Neutrophil (primary cell): ENCODE measurements around the gene SLC15A3.
A peak's percentile ranks its signal among the peaks of the same experiment; 100 is the strongest.

Experiments used
- H3K27ac ChIP-seq: fragments of 200-600 bp; sonication (generic); 2 replicates; pipeline ENCODE4 v1.5.1; 2016; ENCODE audit warnings: mild to moderate bottlenecking, moderate library complexity
- H3K27me3 ChIP-seq: fragments of 200-600 bp; sonication (generic); 2 replicates; pipeline ENCODE4 v1.6.0; 2016; ENCODE audit warnings: mild to moderate bottlenecking
- H3K36me3 ChIP-seq: fragments of 200-600 bp; sonication (generic); 2 replicates; pipeline ENCODE4 v1.5.1; 2017
- H3K4me1 ChIP-seq, 2 experiments: fragments of 200-600 bp in 1 of 2; sonication (generic) in 1 of 2; 1 replicate in 1 of 2; 2 replicates in 1 of 2; pipeline versions ENCODE4 v1.5.1 to v1.6.1; 2013 to 2016; ENCODE audit warnings: low read depth in 1 of 2, low read length in 1 of 2, mild to moderate bottlenecking in 1 of 2, moderate library complexity in 1 of 2; ENCODE audit not compliant: control insufficient read depth in 1 of 2, insufficient read depth in 1 of 2
- H3K4me3 ChIP-seq, 2 experiments: fragments of 200-600 bp in 1 of 2; sonication (generic) in 1 of 2; 1 replicate in 1 of 2; 2 replicates in 1 of 2; pipeline ENCODE4 v1.5.1; 2013 to 2016; ENCODE audit warnings: low read depth in 1 of 2, low read length in 1 of 2, mild to moderate bottlenecking in 1 of 2, moderate library complexity in 1 of 2
- H3K9me3 ChIP-seq: fragments of 200-600 bp; sonication (generic); 2 replicates; pipeline ENCODE4 v1.5.1; 2016
- TF ChIP-seq, protein P1 (sequence below): fragments of 200-600 bp; sonication (generic); IDR thresholded peaks from 2 replicates; pipeline ENCODE4 v1.5.1; 2016; ENCODE audit warnings: antibody characterized with exemption

Gene SLC15A3

DNA sequence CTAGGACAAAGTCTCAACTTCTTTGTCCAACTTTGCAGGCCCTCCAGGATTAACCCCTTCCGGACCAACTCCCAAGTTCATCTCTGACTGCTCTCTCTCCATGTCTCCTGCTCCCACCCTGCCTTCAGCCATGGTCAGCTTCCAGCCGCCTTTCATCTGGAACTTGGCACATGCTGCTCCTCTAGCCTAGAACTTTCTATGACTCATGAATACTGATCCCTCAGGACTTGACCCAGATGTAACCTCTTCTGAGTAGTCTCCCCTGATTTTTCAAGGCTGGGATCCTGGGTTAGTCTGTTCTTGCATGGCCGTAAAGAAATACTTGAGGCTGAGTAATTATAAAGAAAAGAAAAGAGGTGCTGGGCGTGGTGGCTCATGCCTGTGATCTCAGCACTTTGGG, 5.2 kb upstream of the SLC15A3 start:
- H3K27ac ChIP-seq = no peak overlapping the region
- H3K27me3 ChIP-seq = peaks cover 62% of the 10 kb centered on the region
- H3K4me1 ChIP-seq = peaks cover 40 to 41% of the 10 kb centered on the region in 2 experiments
- no peak overlapping the region for H3K4me3 ChIP-seq
- H3K36me3 ChIP-seq = no peaks in the 10 kb centered on the region
- TF ChIP-seq, protein P1, sequence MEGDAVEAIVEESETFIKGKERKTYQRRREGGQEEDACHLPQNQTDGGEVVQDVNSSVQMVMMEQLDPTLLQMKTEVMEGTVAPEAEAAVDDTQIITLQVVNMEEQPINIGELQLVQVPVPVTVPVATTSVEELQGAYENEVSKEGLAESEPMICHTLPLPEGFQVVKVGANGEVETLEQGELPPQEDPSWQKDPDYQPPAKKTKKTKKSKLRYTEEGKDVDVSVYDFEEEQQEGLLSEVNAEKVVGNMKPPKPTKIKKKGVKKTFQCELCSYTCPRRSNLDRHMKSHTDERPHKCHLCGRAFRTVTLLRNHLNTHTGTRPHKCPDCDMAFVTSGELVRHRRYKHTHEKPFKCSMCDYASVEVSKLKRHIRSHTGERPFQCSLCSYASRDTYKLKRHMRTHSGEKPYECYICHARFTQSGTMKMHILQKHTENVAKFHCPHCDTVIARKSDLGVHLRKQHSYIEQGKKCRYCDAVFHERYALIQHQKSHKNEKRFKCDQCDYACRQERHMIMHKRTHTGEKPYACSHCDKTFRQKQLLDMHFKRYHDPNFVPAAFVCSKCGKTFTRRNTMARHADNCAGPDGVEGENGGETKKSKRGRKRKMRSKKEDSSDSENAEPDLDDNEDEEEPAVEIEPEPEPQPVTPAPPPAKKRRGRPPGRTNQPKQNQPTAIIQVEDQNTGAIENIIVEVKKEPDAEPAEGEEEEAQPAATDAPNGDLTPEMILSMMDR = no peak
- H3K9me3 ChIP-seq = no peaks in the 10 kb centered on the region

DNA sequence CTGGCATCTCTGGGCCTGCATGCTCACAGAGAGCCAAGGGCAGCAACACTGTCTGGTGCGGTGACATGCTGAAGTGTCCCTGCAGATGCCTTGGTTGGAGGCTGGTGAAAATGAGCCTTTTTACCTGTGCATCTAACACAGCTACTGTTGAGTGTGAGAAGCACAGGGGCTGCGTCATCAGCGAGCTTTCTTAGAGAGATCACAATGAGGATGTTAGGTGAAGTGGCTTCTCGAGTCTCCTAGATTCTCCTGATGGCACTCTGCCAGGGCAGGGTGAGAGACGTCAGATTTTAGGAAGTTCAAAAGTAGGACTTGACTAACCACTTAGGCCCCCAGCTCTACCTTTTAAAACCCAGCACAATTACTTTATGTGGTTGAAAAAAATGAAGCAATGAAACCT, 3.6 kb upstream of the SLC15A3 start:
- Histone ChIP-seq H3K4me1 (peaks cover 42 to 44% of the 10 kb centered on the region in 2 experiments), H3K36me3 (no peaks in the 10 kb centered on the region), H3K27me3 (peaks cover 46% of the 10 kb centered on the region), H3K27ac (peak overlapping the region; percentile 99), H3K9me3 (no peaks in the 10 kb centered on the region), H3K4me3 (no peak overlapping the region)
- TF ChIP-seq, protein P1 = no peak

DNA sequence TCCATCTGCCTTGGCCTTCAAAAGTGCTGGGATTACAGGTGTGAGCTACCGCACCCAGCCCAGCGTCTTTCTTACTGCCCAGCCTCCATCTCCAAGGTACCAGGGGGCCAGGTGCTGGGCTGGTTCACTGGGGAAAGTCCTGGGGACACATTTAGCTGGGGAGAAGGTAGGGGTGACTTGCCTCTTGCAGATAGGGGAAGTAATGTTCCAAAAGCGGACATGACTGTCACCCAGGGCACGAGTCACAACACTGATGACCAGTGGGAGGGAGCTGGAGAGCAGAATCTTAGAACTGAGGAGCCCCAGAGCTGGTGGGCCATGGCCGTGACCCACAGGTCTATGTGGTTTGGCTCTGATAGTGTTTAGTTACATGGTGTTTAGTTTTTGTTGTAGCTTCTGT, 2.4 kb upstream of the SLC15A3 start:
- TF ChIP-seq, protein P1 = peak; percentile 31
- Histone ChIP-seq H3K9me3 (no peaks in the 10 kb centered on the region), H3K4me3 (peak overlapping the region; percentile 1 to 73), H3K27me3 (peaks cover 42% of the 10 kb centered on the region), H3K36me3 (no peaks in the 10 kb centered on the region), H3K27ac (peak overlapping the region; percentile 99), H3K4me1 (peaks cover 54 to 55% of the 10 kb centered on the region in 2 experiments)

DNA sequence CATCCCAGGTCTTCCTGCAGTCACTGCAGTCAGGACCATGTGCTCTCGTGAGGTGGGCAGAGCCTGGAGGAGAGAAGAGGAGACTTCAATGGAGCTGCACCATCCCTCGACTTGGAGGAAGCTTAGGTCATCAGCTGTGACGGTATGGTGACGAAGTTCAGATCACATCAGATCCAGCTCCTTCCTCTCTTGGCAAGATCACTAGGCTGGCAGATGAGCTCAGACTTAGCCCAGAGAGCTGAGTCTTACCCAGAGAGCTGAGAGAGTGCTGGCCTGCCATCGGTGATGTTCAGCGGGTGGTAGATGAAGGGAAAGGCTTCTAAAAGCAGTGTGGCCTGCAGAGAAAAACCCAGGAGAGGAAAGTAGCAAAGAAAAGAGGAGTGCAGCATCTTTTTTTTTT, 1.8 kb upstream of the SLC15A3 start:
- Histone ChIP-seq H3K4me3 (peak overlapping the region; percentile 73 to 84), H3K9me3 (no peaks in the 10 kb centered on the region), H3K36me3 (peaks cover 3% of the 10 kb centered on the region), H3K4me1 (peaks cover 59 to 60% of the 10 kb centered on the region in 2 experiments), H3K27me3 (peaks cover 40% of the 10 kb centered on the region), H3K27ac (peak overlapping the region; percentile 99)
- TF ChIP-seq, protein P1 = no peak

DNA sequence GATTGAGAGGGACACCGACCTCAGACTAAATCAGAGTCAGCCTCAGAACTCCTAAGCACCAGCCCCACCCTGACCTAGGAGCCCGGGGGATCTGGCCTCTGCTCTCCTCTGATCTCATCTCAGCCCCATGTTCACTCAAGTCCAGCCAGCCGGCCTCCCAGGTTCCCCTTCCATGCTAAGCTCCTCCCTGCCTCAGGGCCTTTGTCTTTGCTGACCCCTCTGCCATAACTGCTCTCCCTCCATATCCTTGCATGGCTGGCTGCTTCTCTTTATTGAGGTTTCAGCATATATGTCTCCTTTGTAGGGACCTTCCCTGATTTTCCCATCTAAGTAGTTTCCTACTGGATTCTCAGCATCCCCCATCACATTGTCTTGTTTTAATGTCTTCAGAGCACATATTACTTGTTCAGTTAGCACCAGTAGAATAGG, 780 bp upstream of the SLC15A3 start:
- Histone ChIP-seq H3K4me3 (peak overlapping the region; percentile 73 to 84), H3K4me1 (peaks cover 68 to 70% of the 10 kb centered on the region in 2 experiments), H3K27me3 (peaks cover 40% of the 10 kb centered on the region), H3K9me3 (no peaks in the 10 kb centered on the region), H3K27ac (peak overlapping the region; percentile 99), H3K36me3 (peaks cover 13% of the 10 kb centered on the region)
- TF ChIP-seq, protein P1 = no peak

DNA sequence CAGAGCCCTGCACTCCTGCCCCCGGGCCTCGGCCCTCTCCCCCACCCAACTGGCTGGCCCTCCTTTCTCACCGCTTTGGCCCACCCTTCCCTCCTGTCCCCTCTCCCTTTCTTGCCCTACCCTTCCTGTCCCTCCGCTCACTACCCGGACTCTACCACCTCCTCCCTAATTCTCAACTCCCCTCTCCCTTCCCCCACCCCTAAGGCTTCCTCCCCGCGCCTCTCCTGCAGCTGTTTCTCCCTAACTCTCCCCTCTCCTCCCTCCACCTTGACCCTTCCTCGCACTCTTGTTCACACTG, 421 bp downstream of the SLC15A3 start:
- peak overlapping the region; percentile 99 for H3K27ac ChIP-seq

More for the DNA sequence above, 421 bp downstream of the SLC15A3 start:
- Histone ChIP-seq H3K4me1 (peaks cover 71 to 72% of the 10 kb centered on the region in 2 experiments), H3K27me3 (peaks cover 32% of the 10 kb centered on the region), H3K4me3 (peak overlapping the region; percentile 73 to 84), H3K9me3 (no peaks in the 10 kb centered on the region), H3K36me3 (peaks cover 25% of the 10 kb centered on the region)
- TF ChIP-seq, protein P1 = no peak
